HepG2 (cell line): ENCODE data around the gene MAN2A1. TPM values are rescaled to one million over a fixed set of nuclear protein-coding genes. Genes with fewer than 3 reads are reported as not detected.

Experiments used
- FOSL1 ChIP-seq: sonication (generic); formaldehyde crosslinking; IDR thresholded peaks from 2 replicates; pipeline ENCODE4 v1.9.0; 2021; ENCODE audit warnings: missing genetic modification reagents, borderline replicate concordance
- FOXA3 ChIP-seq: IDR thresholded peaks from 2 replicates; pipeline ENCODE4 v1.6.1; 2016; ENCODE audit warnings: missing genetic modification reagents, missing compliant biosample characterization
- HNF4A ChIP-seq: sonication (generic); formaldehyde crosslinking; IDR thresholded peaks from 2 replicates; pipeline ENCODE4 v1.4.0; 2020; ENCODE audit warnings: missing genetic modification reagents
- NFE2L1 ChIP-seq: sonication (generic); formaldehyde crosslinking; IDR thresholded peaks from 2 replicates; pipeline ENCODE4 v1.4.0; 2020; ENCODE audit warnings: missing genetic modification reagents, mild to moderate bottlenecking, borderline replicate concordance
- NR3C1 ChIP-seq: sonication (generic); formaldehyde crosslinking; IDR thresholded peaks from 2 replicates; pipeline ENCODE4 v1.4.0; 2020; ENCODE audit warnings: missing genetic modification reagents
- POGZ ChIP-seq: sonication (generic); formaldehyde crosslinking; IDR thresholded peaks from 2 replicates; pipeline ENCODE4 v1.4.0; 2020; ENCODE audit warnings: mild to moderate bottlenecking, missing genetic modification reagents
- PPARG ChIP-seq: conservative IDR thresholded peaks from 2 replicates; pipeline ENCODE4 v1.6.1; 2016; ENCODE audit warnings: missing biosample characterization, missing genetic modification reagents
- RBM22 ChIP-seq: fragments of 200-400 bp; formaldehyde crosslinking; optimal IDR thresholded peaks from 2 replicates; pipeline ENCODE3; 2017; ENCODE audit warnings: mild to moderate bottlenecking, low read length, moderate library complexity
- SPEN ChIP-seq: sonication (generic); formaldehyde crosslinking; IDR thresholded peaks from 2 replicates; pipeline ENCODE4 v1.5.1; 2020; ENCODE audit warnings: low read depth, mild to moderate bottlenecking, missing genetic modification reagents
- SRSF4 ChIP-seq: fragments of 200-400 bp; formaldehyde crosslinking; IDR thresholded peaks from one replicate; pipeline ENCODE4 v1.6.1; 2018; ENCODE audit warnings: mild to moderate bottlenecking, low read depth, low read length, moderate library complexity; ENCODE audit not compliant: poor library complexity, severe bottlenecking
- ZBTB7B ChIP-seq: sonication (generic); formaldehyde crosslinking; IDR thresholded peaks from 2 replicates; pipeline ENCODE4 v1.4.0; 2020; ENCODE audit warnings: missing genetic modification reagents
- ZNF552 ChIP-seq: sonication (generic); formaldehyde crosslinking; IDR thresholded peaks from 2 replicates; pipeline ENCODE4 v1.9.0; 2022; ENCODE audit warnings: missing genetic modification reagents, mild to moderate bottlenecking, borderline replicate concordance
- ZNF556 ChIP-seq: sonication (generic); formaldehyde crosslinking; IDR thresholded peaks from 2 replicates; pipeline ENCODE4 v1.4.0; 2020; ENCODE audit warnings: mild to moderate bottlenecking, missing genetic modification reagents, borderline replicate concordance
- ZNF557 ChIP-seq: sonication (generic); formaldehyde crosslinking; IDR thresholded peaks from 2 replicates; pipeline ENCODE4 v1.4.0; 2020; ENCODE audit warnings: missing genetic modification reagents
- ZNF577 ChIP-seq: sonication (generic); formaldehyde crosslinking; IDR thresholded peaks from 2 replicates; pipeline ENCODE4 v1.4.0; 2020; ENCODE audit warnings: mild to moderate bottlenecking, low read depth, missing genetic modification reagents, borderline replicate concordance
- ZNF768 ChIP-seq: sonication (generic); formaldehyde crosslinking; IDR thresholded peaks from 2 replicates; pipeline ENCODE4 v1.4.0; 2020; ENCODE audit warnings: missing genetic modification reagents
- ZSCAN25 ChIP-seq: sonication (generic); formaldehyde crosslinking; IDR thresholded peaks from 2 replicates; pipeline ENCODE4 v1.8.0; 2022; ENCODE audit warnings: mild to moderate bottlenecking, missing genetic modification reagents
- ZXDC ChIP-seq: sonication (generic); formaldehyde crosslinking; IDR thresholded peaks from 2 replicates; pipeline ENCODE4 v1.5.0; 2020; ENCODE audit warnings: mild to moderate bottlenecking, missing genetic modification reagents
- polyA plus RNA-seq, 8 experiments: library from polyadenylated mRNA; depleted of rRNA in 3 of 8; stranded (reverse) in 7 of 8; unstranded in 1 of 8; fragments of >200 nt; fragmentation: Illumina TruSeq in 4 of 8; extraction: Trizol in 4 of 8; gene quantifications; 2 replicates each; pipeline versions ENCODE4 v1.2.1 to v1.2.3, GENCODE V29; 2011 to 2016; ENCODE audit warnings: low read depth in 4 of 8, missing spikeins in 1 of 8, mixed read lengths in 1 of 8; ENCODE audit not compliant: insufficient read depth in 1 of 8
- total RNA-seq, 5 experiments: library from RNA; depleted of rRNA; stranded (reverse); fragments of >200 nt; fragmentation: Illumina TruSeq; extraction: Trizol; gene quantifications; 2 replicates each; pipeline ENCODE4 v1.2.3, GENCODE V29; 2016; ENCODE audit warnings: low read depth in 1 of 5
- TF ChIP-seq, protein P1 (sequence below): sonication (generic); formaldehyde crosslinking; IDR thresholded peaks from 2 replicates; pipeline ENCODE4 v1.4.0; 2020; ENCODE audit warnings: missing genetic modification reagents
- TF ChIP-seq, protein P2 (sequence below): sonication (generic); formaldehyde crosslinking; IDR thresholded peaks from 2 replicates; pipeline ENCODE4 v1.9.0; 2022; ENCODE audit warnings: missing genetic modification reagents, mild to moderate bottlenecking, borderline replicate concordance
- TF ChIP-seq, protein P3 (sequence below): sonication (generic); formaldehyde crosslinking; IDR thresholded peaks from 2 replicates; pipeline ENCODE4 v1.5.0; 2020; ENCODE audit warnings: missing genetic modification reagents
- TF ChIP-seq, protein P4 (sequence below): IDR thresholded peaks from 2 replicates; pipeline ENCODE4 v1.6.1; 2016; ENCODE audit warnings: mild to moderate bottlenecking

Gene MAN2A1
- total and polyA plus RNA-seq, 2 of the 13 experiments (the other 11 are each of a cell fraction or from before 2014, with no cell fraction given): 56.2 to 80.5 TPM

GRCh38 chr5:109707531-109707930, 17.8 kb downstream of the MAN2A1 start (continued):
- TF ChIP-seq, protein P1, sequence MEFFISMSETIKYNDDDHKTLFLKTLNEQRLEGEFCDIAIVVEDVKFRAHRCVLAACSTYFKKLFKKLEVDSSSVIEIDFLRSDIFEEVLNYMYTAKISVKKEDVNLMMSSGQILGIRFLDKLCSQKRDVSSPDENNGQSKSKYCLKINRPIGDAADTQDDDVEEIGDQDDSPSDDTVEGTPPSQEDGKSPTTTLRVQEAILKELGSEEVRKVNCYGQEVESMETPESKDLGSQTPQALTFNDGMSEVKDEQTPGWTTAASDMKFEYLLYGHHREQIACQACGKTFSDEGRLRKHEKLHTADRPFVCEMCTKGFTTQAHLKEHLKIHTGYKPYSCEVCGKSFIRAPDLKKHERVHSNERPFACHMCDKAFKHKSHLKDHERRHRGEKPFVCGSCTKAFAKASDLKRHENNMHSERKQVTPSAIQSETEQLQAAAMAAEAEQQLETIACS (CRISPR knock-in tag): no peak
- no peak for TF ChIP-seq NFE2L1 (CRISPR knock-in tag)
- no peak for TF ChIP-seq ZNF552 (CRISPR knock-in tag)
- no peak for TF ChIP-seq SPEN (CRISPR knock-in tag)
- TF ChIP-seq, protein P2, sequence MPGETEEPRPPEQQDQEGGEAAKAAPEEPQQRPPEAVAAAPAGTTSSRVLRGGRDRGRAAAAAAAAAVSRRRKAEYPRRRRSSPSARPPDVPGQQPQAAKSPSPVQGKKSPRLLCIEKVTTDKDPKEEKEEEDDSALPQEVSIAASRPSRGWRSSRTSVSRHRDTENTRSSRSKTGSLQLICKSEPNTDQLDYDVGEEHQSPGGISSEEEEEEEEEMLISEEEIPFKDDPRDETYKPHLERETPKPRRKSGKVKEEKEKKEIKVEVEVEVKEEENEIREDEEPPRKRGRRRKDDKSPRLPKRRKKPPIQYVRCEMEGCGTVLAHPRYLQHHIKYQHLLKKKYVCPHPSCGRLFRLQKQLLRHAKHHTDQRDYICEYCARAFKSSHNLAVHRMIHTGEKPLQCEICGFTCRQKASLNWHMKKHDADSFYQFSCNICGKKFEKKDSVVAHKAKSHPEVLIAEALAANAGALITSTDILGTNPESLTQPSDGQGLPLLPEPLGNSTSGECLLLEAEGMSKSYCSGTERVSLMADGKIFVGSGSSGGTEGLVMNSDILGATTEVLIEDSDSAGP (CRISPR knock-in tag): no peak
- no peak for TF ChIP-seq NR3C1 (CRISPR knock-in tag)
- no peak for TF ChIP-seq ZNF557 (CRISPR knock-in tag)
- no peak for TF ChIP-seq SRSF4
- no peak for TF ChIP-seq ZXDC (CRISPR knock-in tag)
- TF ChIP-seq RBM22: no peak
- TF ChIP-seq HNF4A (CRISPR knock-in tag): peak; percentile 39; the same call in 1 of the 2 replicates
- no peak for TF ChIP-seq ZNF577
- TF ChIP-seq ZNF556 (CRISPR knock-in tag): no peak
- TF ChIP-seq, protein P3, sequence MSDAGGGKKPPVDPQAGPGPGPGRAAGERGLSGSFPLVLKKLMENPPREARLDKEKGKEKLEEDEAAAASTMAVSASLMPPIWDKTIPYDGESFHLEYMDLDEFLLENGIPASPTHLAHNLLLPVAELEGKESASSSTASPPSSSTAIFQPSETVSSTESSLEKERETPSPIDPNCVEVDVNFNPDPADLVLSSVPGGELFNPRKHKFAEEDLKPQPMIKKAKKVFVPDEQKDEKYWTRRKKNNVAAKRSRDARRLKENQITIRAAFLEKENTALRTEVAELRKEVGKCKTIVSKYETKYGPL: no peak
- TF ChIP-seq ZSCAN25 (CRISPR knock-in tag): peak; percentile 64; the same call in 1 of the 2 replicates
- TF ChIP-seq POGZ (CRISPR knock-in tag): 0 out of 2 replicates have a peak, but pooled peaks have one; percentile 15
- TF ChIP-seq FOXA3: peak; percentile 68
- TF ChIP-seq ZBTB7B (CRISPR knock-in tag): no peak
- no peak for TF ChIP-seq FOSL1
- TF ChIP-seq ZNF768 (CRISPR knock-in tag): no peak
- TF ChIP-seq, protein P4, sequence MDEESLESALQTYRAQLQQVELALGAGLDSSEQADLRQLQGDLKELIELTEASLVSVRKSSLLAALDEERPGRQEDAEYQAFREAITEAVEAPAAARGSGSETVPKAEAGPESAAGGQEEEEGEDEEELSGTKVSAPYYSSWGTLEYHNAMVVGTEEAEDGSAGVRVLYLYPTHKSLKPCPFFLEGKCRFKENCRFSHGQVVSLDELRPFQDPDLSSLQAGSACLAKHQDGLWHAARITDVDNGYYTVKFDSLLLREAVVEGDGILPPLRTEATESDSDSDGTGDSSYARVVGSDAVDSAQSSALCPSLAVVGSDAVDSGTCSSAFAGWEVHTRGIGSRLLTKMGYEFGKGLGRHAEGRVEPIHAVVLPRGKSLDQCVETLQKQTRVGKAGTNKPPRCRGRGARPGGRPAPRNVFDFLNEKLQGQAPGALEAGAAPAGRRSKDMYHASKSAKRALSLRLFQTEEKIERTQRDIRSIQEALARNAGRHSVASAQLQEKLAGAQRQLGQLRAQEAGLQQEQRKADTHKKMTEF: no peak
- peak; percentile 64 for TF ChIP-seq PPARG (CRISPR knock-in tag)
